Raji (cell line): ENCODE results near the gene AIG1.

Experiments used
- POLR2A ChIP-seq: IDR thresholded peaks from 2 replicates; pipeline ENCODE4 v1.6.1; 2011; ENCODE audit warnings: low read depth, low read length, control low read depth; ENCODE audit not compliant: insufficient read depth

Gene AIG1

GRCh38 chr6:143160439-143161220 is 99.9 kb downstream of the AIG1 start:
- TF ChIP-seq POLR2A = no peak

- TF ChIP-seq POLR2A = no peak
Measured at GRCh38 chr6:143163621-143164020, 102.9 kb downstream of the AIG1 start.

GRCh38 chr6:143164565-143165105 is 103.9 kb downstream of the AIG1 start:
- TF ChIP-seq POLR2A = no peak

- no peak for TF ChIP-seq POLR2A
Measured at GRCh38 chr6:143165315-143165855, 104.7 kb downstream of the AIG1 start.

- TF ChIP-seq POLR2A = no peak
Measured at GRCh38 chr6:143166247-143166695, 105.6 kb downstream of the AIG1 start.

- no peak for TF ChIP-seq POLR2A
Measured at GRCh38 chr6:143167224-143167623, 106.5 kb downstream of the AIG1 start.

- no peak for TF ChIP-seq POLR2A
Measured at GRCh38 chr6:143169440-143169839, 108.8 kb downstream of the AIG1 start.

- TF ChIP-seq POLR2A = no peak
Measured at GRCh38 chr6:143174516-143174915, 113.8 kb downstream of the AIG1 start.

GRCh38 chr6:143174951-143175350 is 114.3 kb downstream of the AIG1 start:
- no peak for TF ChIP-seq POLR2A

GRCh38 chr6:143176090-143177021 is 115.7 kb downstream of the AIG1 start:
- no peak for TF ChIP-seq POLR2A

- TF ChIP-seq POLR2A = no peak
Measured at GRCh38 chr6:143177706-143178105, 117.0 kb downstream of the AIG1 start.

GRCh38 chr6:143179096-143179495 is 118.4 kb downstream of the AIG1 start:
- TF ChIP-seq POLR2A = no peak

- TF ChIP-seq POLR2A = no peak
Measured at GRCh38 chr6:143179901-143180612, 119.4 kb downstream of the AIG1 start.

- no peak for TF ChIP-seq POLR2A
Measured at GRCh38 chr6:143180826-143181225, 120.1 kb downstream of the AIG1 start.

- no peak for TF ChIP-seq POLR2A
Measured at GRCh38 chr6:143183666-143184065, 123.0 kb downstream of the AIG1 start.
